C4-2B (cell line): ENCODE results near the gene ADISSP.

Experiments
- H3K27ac ChIP-seq: fragments of 450-650 bp; 2 replicates; pipeline ENCODE4 v1.5.1; 2017
- ZFX ChIP-seq: fragments of 450-650 bp; IDR thresholded peaks from 2 replicates; pipeline ENCODE4 v1.6.1; 2017
- TF ChIP-seq, protein P1 (sequence below): fragments of 450-650 bp; conservative IDR thresholded peaks from 2 replicates; pipeline ENCODE4 v1.5.1; 2017; ENCODE audit warnings: mild to moderate bottlenecking

Gene ADISSP

GRCh38 chr20:3783511-3784195 lies 16.1 kb upstream of the ADISSP start:
- H3K27ac ChIP-seq, result peak overlapping the region; percentile 94
- no peak for TF ChIP-seq ZFX
- TF ChIP-seq, protein P1, sequence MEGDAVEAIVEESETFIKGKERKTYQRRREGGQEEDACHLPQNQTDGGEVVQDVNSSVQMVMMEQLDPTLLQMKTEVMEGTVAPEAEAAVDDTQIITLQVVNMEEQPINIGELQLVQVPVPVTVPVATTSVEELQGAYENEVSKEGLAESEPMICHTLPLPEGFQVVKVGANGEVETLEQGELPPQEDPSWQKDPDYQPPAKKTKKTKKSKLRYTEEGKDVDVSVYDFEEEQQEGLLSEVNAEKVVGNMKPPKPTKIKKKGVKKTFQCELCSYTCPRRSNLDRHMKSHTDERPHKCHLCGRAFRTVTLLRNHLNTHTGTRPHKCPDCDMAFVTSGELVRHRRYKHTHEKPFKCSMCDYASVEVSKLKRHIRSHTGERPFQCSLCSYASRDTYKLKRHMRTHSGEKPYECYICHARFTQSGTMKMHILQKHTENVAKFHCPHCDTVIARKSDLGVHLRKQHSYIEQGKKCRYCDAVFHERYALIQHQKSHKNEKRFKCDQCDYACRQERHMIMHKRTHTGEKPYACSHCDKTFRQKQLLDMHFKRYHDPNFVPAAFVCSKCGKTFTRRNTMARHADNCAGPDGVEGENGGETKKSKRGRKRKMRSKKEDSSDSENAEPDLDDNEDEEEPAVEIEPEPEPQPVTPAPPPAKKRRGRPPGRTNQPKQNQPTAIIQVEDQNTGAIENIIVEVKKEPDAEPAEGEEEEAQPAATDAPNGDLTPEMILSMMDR, result no peak

DNA sequence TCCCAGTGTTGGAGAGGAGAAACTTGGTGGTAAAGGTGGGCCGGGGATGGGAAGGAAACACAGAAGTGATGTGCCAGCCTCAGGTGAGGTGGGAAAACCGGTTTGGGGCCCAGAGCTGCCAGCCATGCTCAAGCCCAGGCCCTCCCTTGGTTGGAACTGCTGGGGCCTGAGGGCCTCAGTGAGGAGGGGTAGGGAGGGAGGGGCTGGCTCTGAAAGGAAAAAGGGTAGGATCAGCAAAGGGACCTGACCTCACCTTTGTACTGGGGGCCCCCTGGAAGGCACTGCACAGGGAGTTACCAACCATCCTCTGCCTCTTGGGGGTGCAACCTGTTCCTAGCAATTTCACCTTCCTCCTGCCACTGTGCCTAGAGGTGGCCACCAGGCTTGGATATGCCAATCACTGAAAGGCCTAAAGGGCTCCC lies 15.5 kb upstream of the ADISSP start:
- H3K27ac ChIP-seq, result peak overlapping the region; percentile 94
- TF ChIP-seq, protein P1, result no peak
- no peak for TF ChIP-seq ZFX

DNA sequence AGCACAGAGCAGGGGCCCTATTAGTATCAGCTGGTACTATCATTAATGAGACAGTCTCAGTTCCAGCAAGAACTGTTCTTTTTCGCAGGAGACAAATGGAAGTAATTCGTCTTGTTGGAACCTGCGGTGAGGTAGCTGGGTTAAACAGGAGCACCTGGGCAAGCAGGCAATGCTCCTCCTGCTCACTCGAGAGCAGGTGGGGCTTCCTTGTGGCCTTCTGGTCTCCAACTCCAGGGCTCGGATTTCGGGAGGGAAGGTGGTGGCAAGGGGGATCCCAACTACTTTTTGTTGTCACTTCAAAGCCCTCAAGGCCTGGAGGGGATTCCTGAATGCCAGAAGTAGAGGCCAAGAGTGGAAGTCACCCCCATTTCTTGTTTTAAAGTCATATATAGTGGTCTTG lies 15.0 kb upstream of the ADISSP start:
- H3K27ac ChIP-seq, result no peak overlapping the region
- TF ChIP-seq, protein P1, result no peak
- no peak for TF ChIP-seq ZFX

- TF ChIP-seq, protein P1, result peak; percentile 73
- no peak for TF ChIP-seq ZFX
- H3K27ac ChIP-seq, result no peak within 1 kb of the TSS
Measured at GRCh38 chr20:3781153-3781910, 13.8 kb upstream of the ADISSP start, which contains the start of gene SPEF1. SPEF1 (minus strand) TSS chr20:3781448; CDS start chr20:3781287, 161 bp downstream.

- H3K27ac ChIP-seq, result no peak overlapping the region
- no peak for TF ChIP-seq ZFX
- TF ChIP-seq, protein P1, result no peak
Measured at GRCh38 chr20:3778976-3779375, 11.4 kb upstream of the ADISSP start.

- no peak overlapping the region for H3K27ac ChIP-seq
- TF ChIP-seq, protein P1, result no peak
- TF ChIP-seq ZFX, result no peak
Measured at GRCh38 chr20:3777716-3778629, 10.4 kb upstream of the ADISSP start.
